ENCODE data around the gene GNE.

The GNE gene

GRCh38 chr9:36217256-36217968 lies 40.8 kb downstream of the GNE start:
- no peak overlapping the region for H3K27ac ChIP-seq
- TF ChIP-seq ZFX (IDR thresholded peaks at IDR 0.05) (no peak), CTCF (conservative IDR thresholded peaks at IDR 0.05) (no peak)

- no peak overlapping the region for H3K27ac ChIP-seq
- TF ChIP-seq ZFX (IDR thresholded peaks at IDR 0.05) = no peak
- no peak for TF ChIP-seq CTCF (conservative IDR thresholded peaks at IDR 0.05)
Measured at GRCh38 chr9:36214571-36214970, 43.7 kb downstream of the GNE start.

GRCh38 chr9:36213989-36214388 lies 44.3 kb downstream of the GNE start:
- H3K27ac ChIP-seq = no peak overlapping the region
- TF ChIP-seq ZFX (IDR thresholded peaks at IDR 0.05) (no peak), CTCF (conservative IDR thresholded peaks at IDR 0.05) (no peak)

- TF ChIP-seq ZFX (IDR thresholded peaks at IDR 0.05) (no peak), CTCF (conservative IDR thresholded peaks at IDR 0.05) (no peak)
- H3K27ac ChIP-seq = no peak overlapping the region
Measured at GRCh38 chr9:36213387-36213786, 44.9 kb downstream of the GNE start.

- no peak for TF ChIP-seq ZFX (IDR thresholded peaks at IDR 0.05)
- H3K27ac ChIP-seq = no peak overlapping the region
Measured at GRCh38 chr9:36211510-36211909, 46.7 kb downstream of the GNE start.

GRCh38 chr9:36210722-36211121 lies 47.5 kb downstream of the GNE start:
- H3K27ac ChIP-seq = no peak overlapping the region
- TF ChIP-seq CTCF (conservative IDR thresholded peaks at IDR 0.05) (no peak), ZFX (IDR thresholded peaks at IDR 0.05) (no peak)

- no peak for TF ChIP-seq CTCF (conservative IDR thresholded peaks at IDR 0.05)
- TF ChIP-seq ZFX (IDR thresholded peaks at IDR 0.05) = no peak
- H3K27ac ChIP-seq = no peak overlapping the region
Measured at GRCh38 chr9:36208521-36209253, 49.6 kb downstream of the GNE start.

All from C4-2B (cell line).